Retina (tissue), 1 donor: ENCODE results near the gene MPPED1.

ENCODE experiments used
- DNase-seq: peaks from one replicate; pipeline ENCODE4 v3.0.0-alpha.2; 2016

The MPPED1 gene

GRCh38 chr22:43504068-43504467, 92.3 kb downstream of the MPPED1 start:
- DNase-seq = no peak

GRCh38 chr22:43504666-43505261, 93.0 kb downstream of the MPPED1 start:
- DNase-seq = no peak

- DNase-seq = no peak
Observed at GRCh38 chr22:43505423-43505822, 93.6 kb downstream of the MPPED1 start.

DNA sequence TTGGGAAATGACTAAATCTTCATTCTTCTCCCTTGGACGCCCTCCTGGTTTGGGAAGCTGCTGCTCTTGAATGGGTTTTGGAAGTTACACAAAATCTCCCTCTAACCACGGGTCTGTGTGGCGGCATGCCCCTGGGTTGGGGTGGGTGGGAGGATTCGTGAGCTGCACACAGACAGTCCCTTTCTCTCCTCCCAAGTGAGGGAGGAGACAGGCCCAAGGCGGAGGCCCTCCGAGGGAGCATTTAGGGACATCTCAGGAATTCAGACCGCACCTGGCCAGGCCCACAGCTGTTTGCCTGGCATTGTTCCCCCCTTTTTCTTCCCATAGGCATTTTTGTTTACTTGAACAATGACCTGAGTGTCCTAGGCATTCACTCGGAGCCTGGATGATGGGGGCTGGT, 94.1 kb downstream of the MPPED1 start:
- no peak for DNase-seq

DNA sequence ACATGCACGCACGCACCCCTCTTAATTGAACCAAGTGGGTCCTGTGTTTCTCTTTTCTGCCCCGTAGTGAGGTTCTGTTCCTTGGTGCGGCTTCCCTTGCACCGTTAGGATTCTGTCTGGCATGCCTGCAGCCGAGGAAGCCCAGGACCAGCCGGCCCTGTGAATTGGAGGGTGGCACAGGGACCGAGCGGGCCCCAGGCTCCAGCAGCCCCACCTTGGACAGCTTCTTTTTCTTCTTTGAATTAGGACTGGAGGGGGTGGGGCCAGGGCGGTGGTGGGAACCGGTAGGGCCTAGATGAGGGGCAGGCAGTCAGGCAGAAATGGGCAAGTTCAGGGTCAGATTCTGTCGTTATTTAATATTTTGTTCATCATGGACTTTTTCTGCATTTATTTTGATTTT, 94.7 kb downstream of the MPPED1 start:
- no peak for DNase-seq

GRCh38 chr22:43507235-43507634, 95.4 kb downstream of the MPPED1 start:
- DNase-seq = no peak

DNA sequence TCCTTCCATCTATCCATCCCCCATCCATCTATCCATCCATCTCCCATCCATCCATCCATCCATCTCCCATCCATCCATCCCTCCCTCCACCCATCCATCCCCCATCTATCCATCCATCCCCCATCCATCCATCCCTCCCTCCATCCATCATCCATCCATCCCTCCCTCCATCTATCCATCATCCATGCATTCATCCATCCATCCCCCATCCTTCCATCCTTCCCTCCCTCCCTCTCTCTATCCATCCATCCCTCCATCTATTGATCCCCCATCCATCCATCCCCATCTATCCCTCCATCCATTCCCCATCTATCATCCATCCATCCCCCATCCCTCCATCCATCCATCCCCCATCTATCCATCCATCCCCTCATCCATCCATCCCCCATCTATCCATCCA, 96.7 kb downstream of the MPPED1 start:
- DNase-seq = no peak

DNA sequence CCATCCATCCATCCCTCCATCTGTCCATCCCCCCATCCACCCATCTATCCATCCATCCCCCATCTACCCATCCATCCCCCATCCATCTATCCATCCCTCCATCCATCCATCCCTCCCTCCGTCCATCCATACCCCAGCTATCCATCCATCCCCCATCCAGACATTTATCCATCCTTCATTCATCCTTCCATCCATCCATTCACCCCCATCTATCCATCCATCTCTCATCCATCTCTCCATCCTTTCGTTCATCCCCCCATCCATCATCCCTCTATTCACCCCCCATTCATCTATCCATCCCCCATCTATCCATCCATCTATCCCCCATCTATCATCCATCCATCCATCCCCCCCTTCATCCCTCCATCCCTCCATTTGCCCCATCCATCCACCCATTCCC, 97.5 kb downstream of the MPPED1 start:
- no peak for DNase-seq

- peak; percentile 39 for DNase-seq
Observed at GRCh38 chr22:43510281-43511070, 98.7 kb downstream of the MPPED1 start.

GRCh38 chr22:43511276-43511910, 99.6 kb downstream of the MPPED1 start:
- no peak for DNase-seq

DNA sequence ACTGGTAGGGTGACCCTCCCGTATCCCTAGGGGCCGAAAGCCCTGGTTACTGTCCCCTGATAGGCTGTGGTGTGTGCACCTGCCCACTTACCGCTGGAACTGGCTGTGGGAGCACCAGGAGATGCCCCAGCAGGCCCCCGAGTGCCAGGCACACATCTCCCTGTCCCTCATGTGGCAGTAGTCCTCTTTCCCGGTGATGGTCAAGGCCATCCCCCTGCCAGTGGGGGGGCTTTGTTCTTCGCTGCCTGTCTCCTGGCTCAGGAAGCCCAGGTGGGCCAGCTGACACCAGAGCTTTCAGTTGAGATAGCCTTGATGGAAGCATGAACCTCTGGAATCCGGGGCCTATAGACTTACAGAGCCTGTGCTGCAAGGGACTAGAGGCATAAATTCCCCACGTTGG, 100.5 kb downstream of the MPPED1 start:
- no peak for DNase-seq

GRCh38 chr22:43514476-43515157, 102.8 kb downstream of the MPPED1 start:
- no peak for DNase-seq

- no peak for DNase-seq
Observed at GRCh38 chr22:43515411-43515810, 103.6 kb downstream of the MPPED1 start.

DNA sequence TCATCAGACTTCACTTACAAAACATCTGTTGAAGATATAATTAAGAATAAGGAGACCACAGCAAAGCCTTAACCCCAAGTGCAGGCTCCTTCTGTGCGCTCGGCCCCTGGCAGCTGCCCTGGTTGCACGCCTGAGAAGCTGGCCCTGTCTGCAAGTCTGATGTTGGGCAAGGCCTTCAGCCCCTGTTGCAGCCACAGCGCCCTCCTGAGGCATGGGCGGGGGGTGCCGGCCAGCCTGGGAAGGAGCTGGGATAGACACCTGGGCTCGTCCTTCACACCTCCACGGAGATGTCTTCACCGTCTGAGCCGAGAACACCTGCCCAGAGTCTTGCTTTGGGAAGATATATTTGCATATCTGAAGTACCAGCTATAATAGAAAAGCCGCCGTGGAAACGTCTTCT, 104.1 kb downstream of the MPPED1 start:
- no peak for DNase-seq

DNA sequence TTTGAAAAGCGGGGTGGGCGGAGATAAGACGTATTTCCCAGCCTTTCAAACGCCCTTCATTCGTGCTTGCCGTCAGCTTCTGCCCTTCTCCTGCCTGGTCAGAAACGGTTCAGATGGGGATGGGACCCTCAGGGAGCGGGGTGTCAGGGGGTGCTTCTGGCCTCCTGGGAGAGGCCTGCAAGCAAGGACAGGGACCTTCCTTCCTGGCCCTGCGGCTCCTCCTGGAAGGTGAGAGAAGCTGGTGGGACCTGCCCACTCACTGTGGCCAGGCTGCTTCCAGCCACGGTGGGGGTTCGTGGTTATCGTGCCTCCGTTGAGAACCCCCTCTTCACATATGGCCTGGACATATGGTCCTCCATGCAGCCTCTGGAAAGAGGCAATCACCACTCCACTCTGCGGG, 104.6 kb downstream of the MPPED1 start:
- no peak for DNase-seq

GRCh38 chr22:43516996-43517635, 105.3 kb downstream of the MPPED1 start:
- DNase-seq = no peak

DNA sequence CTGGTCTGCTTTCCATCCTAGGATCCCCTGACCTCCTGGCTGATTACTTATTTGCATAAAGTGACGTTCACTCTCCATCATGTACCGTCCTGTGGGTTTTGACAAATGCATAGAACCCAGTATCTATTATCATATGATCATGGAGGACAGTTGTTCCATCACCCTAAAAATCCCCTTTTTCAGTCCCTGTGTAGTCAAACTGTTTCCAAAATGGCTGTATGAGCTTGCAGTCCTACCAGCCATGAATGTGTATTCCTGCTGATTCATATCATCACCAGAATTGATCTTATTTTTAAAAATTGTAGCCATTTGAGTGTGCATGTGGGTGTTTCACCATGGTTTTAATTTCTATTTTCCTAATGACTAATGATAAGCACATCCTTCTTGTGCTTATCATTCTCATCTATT, 108.8 kb downstream of the MPPED1 start:
- no peak for DNase-seq

DNA sequence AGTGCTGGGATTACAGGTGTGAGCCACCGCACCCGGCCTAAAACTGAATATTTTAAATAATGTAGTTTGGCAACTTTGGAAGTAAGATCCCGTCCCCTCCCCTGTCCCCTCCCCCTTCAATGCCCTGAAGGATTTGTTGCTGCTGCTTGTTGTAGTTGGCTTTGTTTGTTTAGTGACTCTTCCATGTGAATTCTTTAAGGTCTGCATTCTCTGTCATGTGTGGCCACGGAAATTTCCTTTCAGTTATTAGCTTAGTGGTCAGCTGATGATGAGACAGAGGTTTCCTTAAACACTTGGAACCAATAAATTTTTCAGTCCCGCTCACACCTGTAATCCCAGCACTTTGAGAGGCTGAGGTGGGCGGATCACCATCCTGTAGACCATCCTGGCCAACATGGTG, 109.9 kb downstream of the MPPED1 start:
- DNase-seq = no peak

- DNase-seq = no peak
Observed at GRCh38 chr22:43526117-43526655, 114.4 kb downstream of the MPPED1 start.

DNA sequence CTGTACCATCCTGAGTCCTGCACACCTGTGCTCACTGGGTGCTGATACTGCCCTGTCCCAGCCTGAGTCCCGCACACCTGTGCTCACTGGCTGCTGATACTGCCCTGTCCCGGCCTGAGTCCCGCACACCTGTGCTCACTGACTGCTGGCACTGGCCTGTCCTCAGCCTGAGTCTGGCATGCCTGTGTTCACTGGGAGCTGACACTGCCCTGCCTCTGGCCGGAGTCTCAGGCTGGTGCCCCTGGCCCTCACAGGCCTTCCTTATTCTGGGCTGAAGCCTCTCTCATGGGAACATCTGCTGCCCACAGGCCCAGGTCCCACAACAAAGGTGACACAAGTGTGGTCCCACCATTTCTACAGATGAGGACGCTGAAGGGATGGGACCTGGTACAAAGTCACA, 115.1 kb downstream of the MPPED1 start:
- no peak for DNase-seq

- DNase-seq = no peak
Observed at GRCh38 chr22:43528601-43529360, 117.0 kb downstream of the MPPED1 start.

GRCh38 chr22:43529461-43529860, 117.6 kb downstream of the MPPED1 start:
- DNase-seq = no peak
